Measurements from ENCODE around the gene RBBP8NL.

RBBP8NL gene

DNA sequence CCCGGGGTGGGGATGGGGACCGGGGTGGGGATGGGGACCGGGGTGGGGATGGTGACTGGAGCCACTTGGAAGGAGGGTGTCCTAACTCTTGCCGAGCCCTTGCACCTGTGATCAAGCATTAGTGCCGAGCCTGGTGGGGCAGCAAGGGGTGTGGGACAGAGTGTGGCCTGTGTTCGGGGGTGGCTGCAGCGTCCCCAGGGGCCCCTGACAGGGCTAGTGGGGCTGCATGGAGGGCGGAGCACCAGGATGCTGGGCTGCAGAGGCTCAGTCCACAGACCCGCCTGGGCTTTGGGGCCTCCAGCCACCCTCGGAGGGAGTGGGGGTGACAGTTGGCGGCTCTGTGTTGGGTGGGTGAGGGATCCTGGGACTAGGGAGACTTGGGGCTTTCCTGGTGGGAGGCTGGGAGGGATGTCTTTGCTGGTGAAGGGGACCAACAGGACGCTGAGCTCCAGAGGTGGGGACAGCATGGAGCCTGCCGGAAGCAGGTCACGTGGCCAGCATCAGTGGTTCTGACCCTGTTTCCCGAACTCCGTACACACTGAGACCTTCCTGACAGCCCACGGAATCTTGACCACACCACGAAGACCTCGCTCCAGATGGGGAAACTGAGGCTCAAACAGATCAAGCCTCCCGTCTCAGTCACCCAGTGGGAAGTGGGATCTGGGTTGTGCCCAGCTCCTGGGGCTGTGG is 4.6 kb downstream of the RBBP8NL start:
- no peak for DNase-seq (ENCODE audit: low read depth)

DNA sequence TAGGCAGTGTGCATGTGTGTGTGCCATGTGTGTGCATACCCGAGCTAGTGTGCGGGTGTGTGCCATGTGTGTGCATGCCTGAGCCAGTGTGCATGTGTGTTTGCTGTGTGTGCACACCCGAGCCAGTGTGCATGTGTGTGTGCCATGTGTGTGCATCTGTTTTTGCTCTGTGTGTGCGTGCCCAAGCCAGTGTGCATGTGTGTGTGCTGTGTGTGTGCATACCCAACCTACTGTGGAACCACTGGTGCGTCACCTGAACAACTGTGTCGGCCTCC is 5.7 kb downstream of the RBBP8NL start:
- no peak for DNase-seq (ENCODE audit: low read depth)

GRCh38 chr20:62420846-62421715 is 6.3 kb downstream of the RBBP8NL start:
- DNase-seq (ENCODE audit: low read depth): no peak

DNA sequence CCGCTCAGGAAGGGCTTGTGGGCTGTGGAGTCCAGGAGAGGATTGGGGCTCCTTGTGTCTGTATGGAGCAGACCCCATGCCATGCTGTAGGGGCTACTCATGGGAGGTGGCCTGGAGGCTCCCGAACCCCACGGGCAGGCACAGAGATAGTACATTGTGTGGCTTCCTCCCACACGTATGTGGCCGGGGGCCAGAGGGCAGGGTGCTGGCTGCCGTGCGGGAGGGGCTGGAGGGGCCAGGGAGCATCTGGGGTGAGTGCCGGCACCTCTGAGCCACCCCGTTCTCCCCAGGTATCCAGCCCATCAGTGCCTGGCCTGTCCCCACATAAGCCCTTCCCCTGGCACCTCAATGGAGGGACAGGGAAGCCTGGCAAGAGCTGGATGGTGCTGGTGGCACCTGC is 7.6 kb downstream of the RBBP8NL start:
- DNase-seq (ENCODE audit: low read depth): no peak

DNA sequence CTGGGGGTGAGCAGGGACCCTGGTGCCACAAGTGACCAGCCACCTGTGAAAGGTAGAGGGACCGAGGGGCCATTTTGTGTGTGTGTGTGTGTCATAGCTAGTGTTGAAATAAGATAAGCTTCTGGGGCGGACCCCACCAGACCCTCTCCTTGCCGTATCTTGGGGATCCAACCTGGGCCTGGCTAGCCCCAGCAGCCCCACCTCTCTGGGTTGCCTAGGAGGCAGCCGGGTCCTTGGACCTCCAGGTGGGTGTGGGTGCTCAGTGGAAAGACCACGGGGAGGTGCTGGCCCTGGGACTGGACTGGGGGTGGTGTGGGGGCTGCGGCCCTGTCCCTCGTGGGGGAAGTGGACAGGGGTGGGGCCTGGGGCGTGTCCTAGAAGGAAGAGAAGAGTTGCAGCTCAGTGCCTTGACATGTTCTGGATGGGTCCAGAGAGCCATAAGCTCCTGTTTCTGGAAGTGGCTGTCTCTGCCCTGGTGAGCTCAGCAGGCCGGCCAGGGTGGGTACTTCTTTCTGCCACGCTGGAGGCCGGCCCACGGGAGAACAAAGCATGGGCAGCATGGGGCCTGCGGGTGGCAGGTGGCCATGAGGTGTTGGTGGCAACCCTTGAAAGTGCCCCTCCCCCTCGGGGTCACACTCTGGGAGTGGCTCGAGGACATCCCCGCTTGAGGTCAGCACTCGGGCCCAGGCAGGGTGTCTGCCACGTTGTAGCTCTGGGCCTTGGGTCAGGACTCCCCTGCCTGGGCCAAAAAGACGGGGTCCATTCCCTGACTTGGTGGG is 8.4 kb downstream of the RBBP8NL start:
- no peak for DNase-seq (ENCODE audit: low read depth)

DNA sequence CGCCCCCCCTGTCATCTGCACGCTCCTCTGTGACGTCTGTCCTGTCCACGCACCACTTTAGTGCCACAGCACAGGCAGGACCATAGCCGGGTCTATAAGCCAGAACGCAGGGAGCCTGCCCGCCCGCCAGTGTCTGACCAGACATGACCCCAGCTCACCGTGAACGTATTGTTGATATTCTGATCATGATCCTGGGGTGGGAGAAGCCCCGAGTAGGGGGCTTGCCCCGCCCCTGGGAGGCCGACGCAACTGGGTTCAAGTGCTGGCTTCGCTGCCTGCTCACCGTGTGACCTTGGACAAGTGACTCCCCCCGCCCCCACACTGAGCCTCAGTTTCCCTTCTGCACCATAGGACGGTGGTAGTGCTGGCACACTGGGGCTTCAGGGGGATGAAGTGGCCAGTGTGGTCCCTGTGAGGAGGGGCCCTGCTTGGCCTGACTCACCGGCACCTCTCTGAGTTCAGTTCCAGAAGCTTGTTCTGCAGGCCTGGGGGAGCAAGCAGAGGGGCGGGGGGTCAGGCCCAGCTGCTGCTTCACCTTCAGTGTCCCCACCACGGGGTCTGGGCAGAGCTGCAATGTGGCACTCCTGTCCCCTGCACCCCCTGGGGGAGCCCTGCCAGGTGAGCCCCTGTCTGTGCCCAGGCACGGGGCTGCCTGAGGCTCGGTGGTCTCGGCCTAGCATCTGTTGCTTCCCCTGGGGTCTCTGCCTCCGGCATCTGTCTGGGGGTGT is 9.2 kb downstream of the RBBP8NL start:
- no peak for DNase-seq (ENCODE audit: low read depth)

DNA sequence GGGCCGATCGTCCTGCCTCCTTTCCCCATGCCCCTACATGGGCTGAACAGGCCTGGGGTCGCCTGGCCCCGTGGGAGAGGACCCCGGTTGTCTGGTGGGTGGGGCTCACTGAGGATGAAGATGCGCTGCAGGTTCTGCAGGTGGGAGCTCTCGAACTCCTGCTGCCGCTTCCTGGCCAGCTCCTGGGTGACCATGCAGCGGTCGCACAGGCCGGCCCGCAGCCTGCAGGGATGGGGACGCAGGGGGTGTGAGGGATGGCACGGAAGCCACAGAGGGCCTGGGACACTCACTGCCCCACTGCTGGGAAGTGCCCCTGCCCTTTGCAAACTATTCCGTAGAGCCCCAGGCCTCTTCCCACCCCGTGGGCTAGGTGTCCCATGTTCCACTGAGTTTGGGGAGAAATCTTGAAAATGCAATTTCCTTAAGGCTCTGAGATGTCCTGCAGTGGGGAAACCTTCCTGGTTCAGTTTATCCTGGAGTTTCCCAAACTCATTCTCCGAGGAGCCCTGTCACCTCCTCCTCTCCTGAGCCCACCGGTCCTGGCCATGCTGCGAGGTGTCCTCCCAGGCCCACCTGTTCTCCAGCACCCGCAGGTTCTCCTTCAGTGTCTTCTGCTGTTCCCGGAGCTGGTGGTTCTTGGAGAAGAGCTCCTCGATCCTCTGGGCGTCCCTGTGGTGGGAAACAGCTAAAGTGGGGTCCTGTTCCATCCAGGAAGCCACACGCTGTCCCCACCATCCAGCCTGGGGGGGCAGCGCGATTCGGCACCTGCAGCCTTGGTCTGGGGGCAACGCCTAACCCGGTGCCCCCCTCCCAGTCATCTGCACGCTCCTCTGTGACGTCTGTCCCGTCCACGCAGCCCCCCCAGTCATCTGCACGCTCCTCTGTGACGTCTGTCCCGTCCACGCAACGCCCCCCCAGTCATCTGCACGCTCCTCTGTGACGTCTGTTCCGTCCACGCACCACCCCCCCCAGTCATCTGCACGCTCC is 10.4 kb downstream of the RBBP8NL start:
- DNase-seq (ENCODE audit: low read depth): no peak

GRCh38 chr20:62415354-62416111 is 11.8 kb downstream of the RBBP8NL start:
- no peak for DNase-seq (ENCODE audit: low read depth)

- no peak for DNase-seq (ENCODE audit: low read depth)
Measured at GRCh38 chr20:62413896-62414481, 13.3 kb downstream of the RBBP8NL start.

GRCh38 chr20:62413025-62413570 is 14.2 kb downstream of the RBBP8NL start:
- DNase-seq (ENCODE audit: low read depth): no peak

GRCh38 chr20:62412194-62413024 is 14.9 kb downstream of the RBBP8NL start:
- no peak for DNase-seq (ENCODE audit: low read depth)

DNA sequence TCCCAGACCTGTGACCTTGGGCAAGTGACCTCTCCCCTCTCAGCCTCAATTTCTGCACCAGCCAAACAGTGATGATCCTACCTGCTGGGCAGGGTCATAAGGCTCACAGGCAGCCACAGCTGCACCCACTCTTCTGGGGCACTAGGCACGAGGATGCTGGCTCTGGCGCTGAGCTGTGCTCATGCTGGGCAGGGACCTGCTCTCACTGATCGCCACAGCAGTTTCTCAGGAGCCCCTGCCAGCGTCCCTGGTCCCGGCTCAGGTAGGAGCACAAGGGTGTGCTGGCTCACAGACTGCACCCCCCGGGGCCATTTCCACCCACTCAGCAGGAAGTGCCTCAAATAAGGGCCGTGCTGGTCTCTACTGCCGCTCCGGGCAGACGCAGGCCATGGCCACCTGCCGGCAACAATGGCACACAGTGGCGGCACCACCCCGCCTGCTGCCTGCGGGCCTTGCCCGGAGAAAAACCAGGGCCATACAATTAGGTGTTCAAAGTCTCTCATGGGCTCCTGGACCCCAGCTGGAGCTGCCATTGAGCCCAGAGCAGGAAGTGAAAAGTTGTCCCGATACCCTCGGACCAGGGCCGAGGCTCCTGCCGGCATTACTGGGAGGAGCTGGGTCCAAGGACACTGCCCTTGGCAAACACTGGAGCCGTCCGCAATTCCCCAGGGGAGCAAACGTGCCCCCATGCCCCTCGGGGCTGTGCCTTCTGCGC is 15.7 kb downstream of the RBBP8NL start:
- no peak for DNase-seq (ENCODE audit: low read depth)

GRCh38 chr20:62410746-62411478 is 16.4 kb downstream of the RBBP8NL start:
- DNase-seq (ENCODE audit: low read depth): no peak

DNA sequence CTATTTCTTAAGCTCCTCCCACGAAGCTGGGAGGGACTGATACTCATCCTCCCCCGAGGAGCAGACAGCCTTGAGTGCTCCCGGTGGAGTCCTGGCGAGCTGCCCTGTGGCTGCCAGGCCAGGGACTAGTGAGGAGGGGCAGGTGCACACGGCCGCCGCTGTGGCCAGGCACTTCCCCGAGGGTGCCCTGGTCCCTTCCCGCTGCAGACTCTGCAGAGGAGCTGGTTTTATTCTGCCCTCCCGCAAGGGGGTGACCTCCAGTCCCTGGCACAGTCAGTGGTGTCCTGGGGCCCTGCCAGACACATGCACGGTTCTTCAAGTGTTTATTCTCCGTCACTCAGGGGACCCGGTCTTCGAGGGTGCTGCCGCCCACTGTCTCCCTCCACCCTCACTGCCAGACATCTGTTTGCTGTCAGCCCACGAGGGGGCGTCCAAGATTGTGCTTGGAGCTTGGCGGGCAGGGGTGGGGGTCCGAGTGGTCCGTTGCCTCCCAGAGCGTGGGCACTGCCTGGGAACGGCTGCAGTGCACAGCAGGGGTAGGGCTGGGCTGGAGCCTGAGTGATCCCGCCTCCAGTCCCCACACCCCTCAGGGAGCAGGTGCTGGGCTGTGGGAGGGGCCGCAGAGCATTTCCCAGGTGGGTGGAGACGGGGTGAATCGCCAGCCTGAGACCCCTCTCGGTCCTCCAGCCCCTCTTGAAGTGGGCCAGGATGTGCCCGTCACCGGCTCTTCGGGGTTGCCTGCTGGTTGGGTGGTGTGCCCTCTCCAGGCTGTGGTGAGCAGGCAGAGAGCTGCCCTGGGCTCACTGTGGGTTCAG is 17.2 kb downstream of the RBBP8NL start:
- DNase-seq (ENCODE audit: low read depth): no peak

- DNase-seq (ENCODE audit: low read depth): no peak
Measured at GRCh38 chr20:62409086-62409853, 18.1 kb downstream of the RBBP8NL start.

DNA sequence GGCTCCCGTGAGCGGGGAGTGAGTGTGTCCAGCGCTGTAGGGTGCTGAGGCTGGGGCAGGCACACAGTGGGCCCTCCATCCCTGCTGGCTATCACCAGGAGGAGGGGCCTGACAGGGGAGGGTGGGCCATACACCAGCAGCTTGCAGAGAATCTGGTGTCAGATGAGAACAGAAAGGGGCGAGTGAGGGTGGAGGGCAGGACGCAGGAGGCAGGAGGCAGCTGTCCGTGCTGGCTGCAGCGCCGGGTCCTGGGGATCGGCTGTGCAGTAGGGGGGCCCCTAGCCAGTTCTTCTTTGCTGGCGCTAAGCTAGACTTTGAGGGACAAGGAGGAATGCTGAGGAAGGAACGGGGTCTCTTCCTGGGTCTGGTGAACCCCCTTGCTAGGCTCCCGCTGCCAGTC is 18.7 kb downstream of the RBBP8NL start:
- no peak for DNase-seq (ENCODE audit: low read depth)

All from fibroblast of the conjunctiva (primary cell).